HG02588 (cell line): ENCODE data around the gene ELOF1.

Experiments
- ATAC-seq: cut with Tn5 transposase; IDR thresholded peaks from one replicate; pipeline ENCODE4 v1.9.1; 2021; ENCODE audit warnings: mild to moderate bottlenecking, moderate library complexity; ENCODE audit not compliant: unreplicated experiment

ELOF1 gene

DNA sequence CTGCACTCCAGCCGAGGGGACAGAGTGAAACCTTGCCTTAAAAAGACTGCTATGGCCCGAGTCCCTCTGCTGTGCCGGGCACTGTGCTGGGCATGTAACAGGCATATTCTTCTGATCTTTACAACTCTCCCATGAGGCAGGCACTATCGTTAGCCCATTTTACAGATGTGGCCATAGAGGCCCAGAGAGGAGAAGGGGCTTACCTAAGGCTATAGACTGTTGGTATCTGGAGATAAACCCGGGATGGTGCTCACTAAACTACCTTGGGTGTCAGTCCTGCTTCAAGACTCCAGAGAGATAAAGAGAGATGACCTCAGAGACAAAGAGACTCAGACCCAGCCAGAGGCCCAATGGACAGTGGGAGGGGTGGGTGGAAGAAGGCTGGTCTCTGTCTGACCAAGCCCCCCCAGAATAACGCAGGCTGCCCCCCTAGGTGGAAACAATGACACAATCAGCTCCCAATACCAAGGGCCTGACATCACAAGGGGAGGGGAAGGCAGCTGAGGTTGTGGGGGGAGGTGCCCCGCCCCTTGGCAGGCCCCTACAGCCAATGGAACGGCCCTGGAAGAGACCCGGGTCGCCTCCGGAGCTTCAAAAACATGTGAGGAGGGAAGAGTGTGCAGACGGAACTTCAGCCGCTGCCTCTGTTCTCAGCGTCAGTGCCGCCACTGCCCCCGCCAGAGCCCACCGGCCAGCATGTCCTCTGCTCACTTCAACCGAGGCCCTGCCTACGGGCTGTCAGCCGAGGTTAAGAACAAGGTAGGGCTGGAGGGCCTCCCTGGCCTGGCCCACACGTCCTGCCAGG is 20.6 kb downstream of the ELOF1 start, which contains the start of gene CNN1:
Gene CNN1 (plus strand): TSS at position 620 of the 805 bp plus-strand sequence. CDS start 77 bp downstream, at position 697.
- ATAC-seq: no peak

DNA sequence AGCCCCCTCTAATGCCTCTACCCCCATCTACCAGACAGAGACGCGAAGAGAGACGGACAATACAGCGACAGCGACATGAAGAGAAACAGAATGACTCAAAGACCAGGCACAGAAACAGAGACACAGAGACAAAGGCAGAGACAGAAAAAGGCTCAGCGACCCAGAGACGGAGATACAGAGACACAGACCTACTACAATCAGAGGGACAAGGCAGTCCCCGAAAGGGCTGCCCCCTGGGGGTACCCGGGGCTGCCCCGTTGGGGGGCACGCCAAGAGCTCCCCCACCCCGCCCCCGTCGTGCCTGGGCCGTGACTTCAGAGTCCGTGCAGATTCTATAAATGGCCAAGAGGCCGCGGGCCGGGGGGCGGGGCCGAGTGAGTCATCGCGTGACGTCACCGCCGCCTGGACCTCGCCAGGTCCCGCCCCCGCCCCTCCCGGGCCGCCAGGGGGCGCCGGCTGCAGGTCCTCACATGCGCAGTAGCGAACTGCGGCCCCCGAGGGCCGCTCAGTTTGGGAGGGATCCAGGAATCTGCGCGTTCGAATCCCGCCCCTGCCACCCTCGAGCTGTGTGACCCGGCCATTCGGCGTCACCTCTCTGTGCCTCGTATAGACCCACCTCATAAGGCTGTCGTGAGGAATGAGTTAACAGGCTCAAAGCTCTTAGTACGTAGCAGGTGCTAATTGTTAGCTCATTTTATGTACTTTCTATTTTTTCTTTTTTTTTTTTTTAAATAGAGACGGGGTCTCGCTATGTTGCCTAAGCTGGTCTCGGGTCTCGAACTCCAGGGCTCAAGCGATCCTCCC is 23.0 kb downstream of the ELOF1 start:
- ATAC-seq: no peak

DNA sequence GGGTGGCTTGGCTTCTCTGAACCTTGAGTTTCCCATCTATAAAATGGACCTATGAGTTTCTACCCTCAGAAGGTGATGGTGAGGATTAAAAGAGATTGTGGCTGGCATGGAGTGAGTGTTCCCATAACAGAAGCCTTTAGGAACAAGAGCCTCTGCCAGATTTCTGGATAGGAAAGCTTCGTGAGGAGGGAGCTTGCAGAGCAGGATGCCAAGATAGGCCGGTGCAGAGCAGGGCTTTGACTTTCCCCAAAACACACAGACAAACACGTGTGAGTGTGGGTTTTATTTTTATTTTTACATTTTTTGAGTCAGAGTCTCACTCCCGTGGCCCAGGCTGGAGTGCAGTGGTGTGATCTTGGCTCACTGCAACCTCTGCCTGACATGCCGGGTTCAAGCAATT is 24.1 kb downstream of the ELOF1 start:
- ATAC-seq: no peak

DNA sequence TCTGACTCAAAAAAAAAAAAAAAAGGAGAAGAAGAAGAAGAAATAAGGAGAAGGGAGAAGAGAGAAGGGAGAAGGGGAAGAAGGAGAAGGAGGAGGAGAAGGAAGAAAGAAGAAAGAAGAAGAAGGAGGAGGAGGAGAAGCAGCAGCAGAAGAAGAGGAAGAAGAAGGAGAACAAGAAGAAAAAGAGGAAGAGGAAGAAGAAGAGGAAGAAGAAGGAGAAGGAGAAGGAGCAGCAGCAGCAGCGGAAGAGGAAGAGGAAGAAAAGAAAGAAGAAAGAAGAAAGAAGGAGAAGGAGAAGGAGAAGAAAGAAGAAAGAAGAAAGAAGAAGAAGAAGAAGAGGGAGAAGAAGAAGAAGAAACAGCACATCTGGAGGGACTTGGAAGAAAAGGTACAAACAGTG is 24.5 kb downstream of the ELOF1 start:
- no peak for ATAC-seq

DNA sequence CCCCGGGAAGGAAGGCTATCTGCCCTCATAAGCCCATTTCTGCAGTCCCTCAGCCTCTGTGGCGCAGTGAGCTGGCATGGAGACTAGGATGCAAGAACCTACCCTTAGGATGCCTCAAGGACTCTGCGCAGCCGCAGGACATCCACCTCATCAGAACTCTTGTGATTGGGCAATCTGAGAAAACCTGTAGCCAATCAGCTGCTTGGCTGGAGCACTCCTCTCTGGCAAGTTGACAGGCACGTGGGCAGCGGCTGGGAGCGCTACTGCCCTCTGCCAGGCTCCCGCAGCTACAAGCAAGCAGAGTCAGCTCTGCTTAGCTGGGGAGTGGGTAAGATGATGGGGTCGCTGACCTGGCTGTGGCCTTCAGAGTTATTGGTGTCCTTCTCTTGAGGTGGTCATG is 28.6 kb downstream of the ELOF1 start:
- ATAC-seq: no peak

DNA sequence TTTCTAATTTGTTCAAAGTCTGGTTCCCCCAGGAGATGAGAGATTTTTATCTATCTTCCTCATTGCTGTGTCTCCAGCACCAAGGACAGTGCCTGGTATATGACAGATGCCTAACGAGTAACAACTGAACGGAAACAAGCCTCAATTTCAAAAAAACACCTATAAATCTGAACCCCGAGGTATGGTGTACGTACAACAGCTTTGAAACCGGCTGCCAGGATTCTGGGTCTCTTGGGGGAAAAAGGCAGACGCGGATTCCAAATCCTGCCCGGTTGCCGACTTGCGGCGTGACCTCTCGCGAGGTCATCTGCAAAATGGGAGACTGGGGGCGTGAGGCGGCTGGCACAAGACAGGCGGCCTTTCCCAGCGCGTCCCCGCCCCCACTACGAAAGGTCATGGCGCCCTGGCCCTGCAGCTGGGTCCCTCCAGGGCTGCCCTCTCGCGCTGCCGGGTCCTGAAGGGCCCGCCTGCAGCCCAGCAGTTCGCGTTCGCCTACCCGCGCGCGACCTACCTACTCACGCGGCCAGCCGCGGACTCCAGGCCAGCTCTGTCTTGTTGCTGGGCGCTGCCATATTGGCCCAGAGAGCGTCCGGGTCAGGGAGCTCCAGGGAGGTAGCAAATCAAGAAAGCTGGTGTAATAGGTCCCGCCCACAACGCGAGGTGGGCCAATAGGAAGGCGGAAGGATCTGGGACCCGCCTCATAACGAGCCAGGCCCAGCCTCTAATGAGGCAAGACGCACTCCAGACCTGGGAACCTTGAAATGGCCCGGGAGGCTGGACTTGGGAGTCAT is 30.3 kb downstream of the ELOF1 start, which contains the start of gene ECSIT:
Gene ECSIT (minus strand): TSS at position 584 of the 791 bp plus-strand sequence. CDS start 9,964 bp downstream, outside the sequence.
- ATAC-seq: peak; percentile 86

DNA sequence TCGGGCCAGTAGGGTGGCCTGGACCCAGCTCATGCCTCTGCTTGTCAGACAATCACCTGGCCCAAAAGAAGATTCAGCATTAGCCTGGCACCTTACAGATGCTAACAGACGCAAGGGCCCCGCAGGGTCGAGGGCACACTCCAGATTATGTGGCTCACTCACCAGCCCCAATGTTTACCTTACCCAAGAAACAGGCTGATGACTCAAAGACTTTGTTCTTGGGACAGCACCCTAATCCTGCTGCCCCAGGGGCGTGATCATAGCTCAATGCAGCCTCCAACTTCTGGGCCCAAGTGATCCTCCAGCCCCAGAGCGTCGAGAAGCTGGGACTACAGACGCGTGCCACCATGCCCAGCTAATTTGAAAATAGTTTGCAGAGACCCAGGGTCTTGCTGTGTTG is 39.9 kb downstream of the ELOF1 start:
- no peak for ATAC-seq

DNA sequence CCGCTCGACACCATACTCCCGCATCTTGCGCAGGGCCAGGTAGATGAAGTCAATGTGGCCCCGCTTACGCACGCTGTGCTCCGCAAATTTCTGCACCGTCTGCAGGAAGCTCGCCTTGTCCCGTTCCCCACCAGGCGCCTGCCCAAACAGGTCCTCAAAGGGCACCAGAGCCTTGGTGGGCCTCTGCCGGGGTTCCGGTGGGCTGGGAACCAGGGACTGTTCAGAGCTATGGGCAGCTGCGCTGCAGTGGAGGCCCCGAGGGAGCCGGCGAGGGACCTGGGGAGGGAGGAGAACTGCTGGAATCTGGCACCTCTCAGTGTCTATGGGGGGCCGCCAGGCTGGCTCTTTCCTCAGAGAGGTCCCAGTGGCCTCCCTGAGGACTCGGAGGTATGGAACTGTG is 45.1 kb downstream of the ELOF1 start:
- ATAC-seq: no peak

DNA sequence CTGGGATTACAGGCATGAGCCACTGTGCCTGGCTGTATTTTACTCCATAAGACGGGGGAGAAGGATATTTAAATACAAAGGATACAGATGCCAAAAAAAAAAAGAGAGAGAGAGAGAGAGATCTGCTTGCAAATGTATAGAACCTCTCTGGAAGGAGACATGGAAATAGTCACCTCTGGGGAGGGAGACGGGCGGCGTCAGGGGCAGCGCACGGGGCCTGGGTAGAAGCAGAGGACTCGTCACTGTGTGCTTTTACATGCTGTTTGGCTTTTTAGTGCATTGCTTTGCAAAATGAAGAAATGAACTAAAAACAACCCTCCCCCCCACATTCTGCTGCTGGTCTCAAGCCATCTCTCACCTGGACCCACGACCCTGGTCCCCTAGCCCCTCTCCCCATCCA is 48.6 kb downstream of the ELOF1 start:
- no peak for ATAC-seq

DNA sequence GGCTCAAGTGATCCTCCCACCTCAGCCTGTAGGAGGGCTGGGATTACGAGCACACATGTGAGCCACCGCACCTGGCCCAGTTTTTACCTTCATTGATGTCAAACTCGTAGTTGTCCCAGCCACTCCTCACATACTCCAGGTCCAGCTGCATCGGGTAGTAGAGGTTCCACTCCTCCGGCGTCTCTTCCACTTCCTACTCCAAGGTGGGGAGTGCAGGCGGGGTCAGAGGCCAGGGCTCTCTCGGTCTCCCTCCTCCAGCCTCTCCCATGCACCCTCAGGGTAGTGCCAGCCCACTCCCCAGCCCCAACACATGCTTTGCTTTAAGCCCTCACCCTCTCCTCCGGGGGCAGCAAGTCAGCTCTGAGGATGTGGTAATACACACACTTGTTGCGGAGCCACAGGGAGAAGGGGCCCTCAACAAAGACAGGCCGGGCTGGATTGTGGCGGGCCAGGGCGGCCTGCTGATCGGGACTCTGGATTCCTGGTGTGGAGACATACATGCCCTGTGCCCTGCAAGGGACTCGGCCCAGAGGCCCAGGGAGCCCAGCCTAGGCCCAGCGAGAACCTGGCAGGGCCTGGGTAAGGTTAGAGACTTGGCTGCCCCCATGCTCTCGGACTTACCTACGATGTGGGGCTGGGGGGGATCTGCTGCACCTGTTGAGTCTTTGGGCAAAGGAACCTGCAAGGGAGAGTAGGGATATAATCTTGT is 51.5 kb downstream of the ELOF1 start:
- no peak for ATAC-seq

DNA sequence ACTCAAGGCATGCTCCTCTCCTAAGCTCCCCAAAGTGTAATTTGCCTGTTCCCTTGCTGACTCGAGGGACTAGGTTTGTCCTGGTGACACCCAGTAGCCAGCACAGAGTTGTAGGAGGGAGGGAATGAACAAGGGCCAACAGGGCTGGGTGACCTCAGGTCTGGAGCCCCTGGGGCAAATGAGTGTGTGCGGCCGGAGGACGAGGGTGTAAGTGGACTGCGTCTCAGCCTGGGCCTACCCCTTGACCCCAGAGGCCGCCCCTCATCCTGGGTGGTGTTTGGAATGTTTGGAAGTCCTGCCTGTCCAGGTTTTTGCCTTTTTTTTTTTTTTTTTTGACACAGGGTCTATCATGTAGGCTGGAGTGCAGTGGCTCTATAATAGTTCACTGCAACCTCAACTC is 52.1 kb downstream of the ELOF1 start:
- ATAC-seq: no peak

DNA sequence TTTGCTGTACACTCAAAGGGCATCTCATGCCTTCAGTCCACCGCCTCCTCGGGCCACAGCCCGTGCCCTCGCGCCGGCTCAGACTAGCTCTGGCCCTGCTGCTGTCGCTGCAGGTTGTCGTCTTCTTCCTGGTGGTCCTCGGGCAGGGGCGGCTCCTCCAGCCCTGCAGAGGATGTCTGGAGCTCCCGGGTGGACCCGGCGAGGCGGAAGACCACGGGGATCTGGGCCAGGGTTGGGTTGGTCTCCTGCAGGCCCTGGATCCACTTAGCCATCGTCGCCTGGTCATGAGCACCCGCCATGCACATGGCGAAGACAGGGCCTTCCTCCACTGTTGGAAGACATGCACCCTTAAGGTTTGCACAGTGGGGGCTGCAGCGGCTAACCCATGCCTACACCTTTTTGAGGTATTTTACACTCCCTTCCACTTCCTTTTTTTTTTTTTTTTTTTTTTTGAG is 52.9 kb downstream of the ELOF1 start:
- peak; percentile 23 for ATAC-seq

DNA sequence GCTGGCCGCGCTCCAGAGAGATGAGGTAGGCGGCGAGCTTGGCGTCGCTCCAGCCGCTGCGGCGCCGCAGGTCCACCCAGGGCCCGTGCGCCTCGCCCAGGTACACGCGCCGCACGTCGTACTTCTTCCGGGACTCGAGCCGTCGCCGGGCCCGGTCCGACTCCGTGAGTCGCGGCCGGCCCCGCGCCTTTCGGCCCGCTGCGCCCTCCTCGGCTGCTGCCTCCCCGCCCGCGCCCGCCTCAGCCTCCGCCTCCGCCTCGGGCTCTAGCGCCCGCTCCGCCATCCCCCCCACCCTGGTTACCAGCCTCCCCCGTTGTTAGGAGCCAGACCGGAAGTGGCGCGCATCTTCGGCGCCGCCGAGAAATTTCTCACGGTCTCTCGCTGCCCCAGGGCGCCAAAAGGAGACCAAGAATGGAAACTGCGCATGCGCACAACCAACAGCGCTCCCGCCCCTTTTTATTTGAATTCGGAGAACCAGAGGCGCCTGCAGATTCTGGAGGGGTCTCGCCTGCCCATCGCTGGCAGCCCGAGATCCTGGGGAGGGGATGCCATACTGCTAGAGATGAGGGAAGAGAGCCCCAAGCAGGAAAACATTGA is 53.4 kb downstream of the ELOF1 start, which contains the start of gene ZNF653:
Gene ZNF653 (minus strand): TSS at position 336 of the 597 bp plus-strand sequence. CDS start 53 bp downstream, at position 283.
- peak; percentile 48 for ATAC-seq

DNA sequence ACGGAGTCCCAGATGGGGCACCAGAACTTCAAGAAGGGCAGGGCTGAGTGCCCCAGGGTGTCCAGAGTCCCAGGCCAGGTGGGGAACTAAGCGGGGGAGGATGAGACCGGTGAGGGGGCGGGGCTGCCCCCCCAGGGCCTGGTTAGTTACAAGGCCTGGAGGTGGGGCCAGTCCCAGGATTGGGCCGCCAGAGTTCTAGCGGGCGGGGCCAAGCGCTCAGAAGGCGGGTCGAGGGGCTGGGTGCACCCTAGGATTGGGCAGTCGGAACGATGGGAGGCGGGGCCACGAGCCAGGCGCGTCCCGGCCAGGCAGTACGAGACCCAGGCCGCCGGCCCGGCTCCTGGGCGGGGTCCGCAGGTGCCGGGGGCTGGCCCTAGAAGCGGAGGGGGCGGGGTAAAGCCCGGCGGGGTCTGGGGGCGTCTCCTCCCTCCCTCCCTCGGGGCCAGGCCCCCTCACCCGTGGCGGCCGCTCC is 54.0 kb downstream of the ELOF1 start:
- ATAC-seq: peak; percentile 82

DNA sequence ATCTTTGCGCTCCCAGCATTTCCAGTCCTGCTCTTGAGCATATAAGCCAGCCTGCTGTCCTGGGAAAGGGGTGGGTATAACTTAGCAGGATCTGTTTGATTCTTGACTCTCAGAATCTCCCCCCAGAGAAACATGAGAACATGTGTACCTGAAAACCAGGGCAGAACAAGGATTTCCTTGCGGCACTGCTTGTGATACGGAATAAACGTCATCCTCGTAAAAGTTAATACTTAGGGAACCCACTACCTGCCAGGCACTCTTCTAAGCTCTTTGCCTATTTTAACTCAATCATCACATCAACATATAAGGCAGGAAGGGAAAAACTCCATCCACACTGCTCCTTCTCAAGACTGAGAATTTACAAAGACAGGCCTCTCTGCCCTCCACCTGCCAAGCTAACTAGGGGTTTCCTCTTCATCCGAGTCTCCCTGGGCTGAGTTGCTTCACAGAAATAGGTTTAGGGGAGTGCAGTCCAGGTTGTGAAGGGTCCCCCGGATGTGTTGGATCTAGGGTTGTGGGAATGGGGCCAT is 54.5 kb downstream of the ELOF1 start:
- ATAC-seq: no peak
